ENCODE data around the gene BRWD1.

Gene BRWD1

DNA sequence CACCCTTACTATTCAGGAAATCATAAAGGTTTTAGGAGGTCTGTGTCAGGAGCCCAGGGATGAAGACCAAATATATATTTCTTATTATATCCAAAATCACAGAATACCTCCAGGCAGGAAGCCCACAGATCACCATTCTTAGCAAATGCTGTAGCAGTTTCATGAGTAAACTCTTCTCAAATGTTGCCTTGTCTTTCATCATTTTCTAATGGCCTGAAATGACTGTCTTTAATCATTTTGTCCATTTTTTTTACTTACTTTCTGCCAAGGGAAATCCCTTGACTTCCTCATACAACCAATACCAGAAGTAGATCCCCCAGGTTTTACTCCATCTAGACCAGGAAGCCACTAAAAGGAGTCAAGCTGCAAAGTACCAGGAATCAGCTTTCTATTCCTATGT, 162.6 kb downstream of the BRWD1 start:
- TF ChIP-seq, protein P1, sequence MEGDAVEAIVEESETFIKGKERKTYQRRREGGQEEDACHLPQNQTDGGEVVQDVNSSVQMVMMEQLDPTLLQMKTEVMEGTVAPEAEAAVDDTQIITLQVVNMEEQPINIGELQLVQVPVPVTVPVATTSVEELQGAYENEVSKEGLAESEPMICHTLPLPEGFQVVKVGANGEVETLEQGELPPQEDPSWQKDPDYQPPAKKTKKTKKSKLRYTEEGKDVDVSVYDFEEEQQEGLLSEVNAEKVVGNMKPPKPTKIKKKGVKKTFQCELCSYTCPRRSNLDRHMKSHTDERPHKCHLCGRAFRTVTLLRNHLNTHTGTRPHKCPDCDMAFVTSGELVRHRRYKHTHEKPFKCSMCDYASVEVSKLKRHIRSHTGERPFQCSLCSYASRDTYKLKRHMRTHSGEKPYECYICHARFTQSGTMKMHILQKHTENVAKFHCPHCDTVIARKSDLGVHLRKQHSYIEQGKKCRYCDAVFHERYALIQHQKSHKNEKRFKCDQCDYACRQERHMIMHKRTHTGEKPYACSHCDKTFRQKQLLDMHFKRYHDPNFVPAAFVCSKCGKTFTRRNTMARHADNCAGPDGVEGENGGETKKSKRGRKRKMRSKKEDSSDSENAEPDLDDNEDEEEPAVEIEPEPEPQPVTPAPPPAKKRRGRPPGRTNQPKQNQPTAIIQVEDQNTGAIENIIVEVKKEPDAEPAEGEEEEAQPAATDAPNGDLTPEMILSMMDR (IDR thresholded peaks at IDR 0.05) = no peak

DNA sequence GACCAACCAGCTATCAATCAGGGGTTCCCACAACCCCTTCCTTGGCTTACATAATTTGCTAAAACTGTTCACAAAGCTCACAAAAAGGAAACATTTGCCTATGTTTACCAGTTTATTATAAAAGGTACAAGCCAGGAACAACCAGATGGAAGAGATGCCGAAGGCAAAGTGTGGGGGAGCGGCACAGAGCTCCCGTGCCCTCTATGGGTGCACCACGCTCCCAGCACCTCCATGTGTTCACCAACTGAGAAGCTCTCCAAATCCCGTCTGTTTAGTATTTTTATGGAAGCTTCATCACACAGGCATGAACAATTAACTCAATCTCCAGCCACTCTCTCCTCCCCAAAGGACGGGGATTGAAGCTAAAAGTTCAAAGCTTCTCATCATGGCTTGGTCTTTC, 163.1 kb downstream of the BRWD1 start:
- H3K27ac ChIP-seq = no peak overlapping the region
- no peak for DNase-seq (ENCODE audit: low spot score)
- H3K4me3 ChIP-seq = no peak overlapping the region
- TF ChIP-seq, protein P1 (IDR thresholded peaks at IDR 0.05) = no peak

More for the DNA sequence above, 162.6 kb downstream of the BRWD1 start:
- Histone ChIP-seq H3K4me3 (no peak overlapping the region), H3K27ac (no peak overlapping the region)
- no peak for DNase-seq (ENCODE audit: low spot score)

GRCh38 chr21:39149882-39150281, 163.6 kb downstream of the BRWD1 start:
- H3K27ac ChIP-seq = no peak overlapping the region
- no peak for DNase-seq (ENCODE audit: low spot score)

GRCh38 chr21:39148975-39149374, 164.5 kb downstream of the BRWD1 start:
- TF ChIP-seq, protein P1 (IDR thresholded peaks at IDR 0.05) = no peak
- Histone ChIP-seq H3K27ac (no peak overlapping the region), H3K4me3 (no peak overlapping the region)
- DNase-seq (ENCODE audit: low spot score) = no peak

More at GRCh38 chr21:39149882-39150281, 163.6 kb downstream of the BRWD1 start:
- H3K4me3 ChIP-seq = no peak overlapping the region
- TF ChIP-seq, protein P1 (IDR thresholded peaks at IDR 0.05) = no peak

GRCh38 chr21:39144191-39144590, 169.2 kb downstream of the BRWD1 start:
- no peak overlapping the region for H3K4me3 ChIP-seq
- no peak overlapping the region for H3K27ac ChIP-seq
- DNase-seq (ENCODE audit: low spot score) = no peak
- TF ChIP-seq, protein P1 (IDR thresholded peaks at IDR 0.05) = no peak

GRCh38 chr21:39142972-39143371, 170.5 kb downstream of the BRWD1 start:
- DNase-seq (ENCODE audit: low spot score) = no peak
- no peak overlapping the region for H3K4me3 ChIP-seq
- TF ChIP-seq, protein P1 (IDR thresholded peaks at IDR 0.05) = no peak
- H3K27ac ChIP-seq = no peak overlapping the region

GRCh38 chr21:39141502-39141901, 171.9 kb downstream of the BRWD1 start:
- DNase-seq (ENCODE audit: low spot score) = no peak
- Histone ChIP-seq H3K4me3 (no peak overlapping the region), H3K27ac (no peak overlapping the region)
- TF ChIP-seq, protein P1 (IDR thresholded peaks at IDR 0.05) = no peak
